HepG2 (cell line): ENCODE results near the gene HNRNPA1. TPM values are rescaled to one million over a fixed set of nuclear protein-coding genes. Genes with fewer than 3 reads are reported as not detected.

Experiments
- ATAD3A ChIP-seq: sonication (generic); formaldehyde crosslinking; IDR thresholded peaks from 2 replicates; pipeline ENCODE4 v1.4.0; 2020; ENCODE audit warnings: missing genetic modification reagents
- ATF4 ChIP-seq, 2 experiments: fragments of 450-650 bp in 1 of 2; sonication (generic) in 1 of 2; formaldehyde crosslinking; IDR thresholded peaks; 2 replicates each; pipeline versions ENCODE4 v1.5.0 to v1.8.0; 2020 to 2022; ENCODE audit warnings: mild to moderate bottlenecking in 1 of 2, missing genetic modification reagents in 1 of 2
- EHMT2 ChIP-seq: fragments of 200-600 bp; sonication (generic); IDR thresholded peaks from 2 replicates; pipeline ENCODE4 v1.7.0; 2017; ENCODE audit warnings: antibody characterized with exemption, low read depth, low read length, borderline replicate concordance
- ERF ChIP-seq: IDR thresholded peaks from 2 replicates; pipeline ENCODE4 v1.6.1; 2018; ENCODE audit warnings: missing biosample characterization, missing genetic modification reagents
- KLF15 ChIP-seq: sonication (generic); formaldehyde crosslinking; IDR thresholded peaks from 2 replicates; pipeline ENCODE4 v1.8.1; 2023; ENCODE audit warnings: borderline replicate concordance, mild to moderate bottlenecking, inconsistent platforms, missing genetic modification reagents, mixed read lengths
- MIXL1 ChIP-seq: IDR thresholded peaks from 2 replicates; pipeline ENCODE4 v1.6.1; 2016
- RBM39 ChIP-seq: fragments of 200-400 bp; formaldehyde crosslinking; IDR thresholded peaks from one replicate; pipeline ENCODE4 v1.6.1; 2018; ENCODE audit warnings: antibody characterized with exemption, mild to moderate bottlenecking, low read depth, low read length; ENCODE audit not compliant: poor library complexity, severe bottlenecking
- SATB2 ChIP-seq: sonication (generic); formaldehyde crosslinking; IDR thresholded peaks from 2 replicates; pipeline ENCODE4 v1.5.0; 2020; ENCODE audit warnings: missing genetic modification reagents
- THAP11 ChIP-seq: IDR thresholded peaks from 2 replicates; pipeline ENCODE4 v1.6.1; 2016; ENCODE audit warnings: missing biosample characterization, missing genetic modification reagents
- ZBTB39 ChIP-seq: sonication (generic); formaldehyde crosslinking; IDR thresholded peaks from 2 replicates; pipeline ENCODE4 v1.5.0; 2020; ENCODE audit warnings: missing genetic modification reagents
- ZFYVE20 ChIP-seq: sonication (generic); formaldehyde crosslinking; IDR thresholded peaks from 2 replicates; pipeline ENCODE4 v1.8.0; 2023; ENCODE audit warnings: low read depth, mild to moderate bottlenecking, moderate library complexity, missing genetic modification reagents, borderline replicate concordance
- ZKSCAN8 ChIP-seq: IDR thresholded peaks from 2 replicates; pipeline ENCODE4 v1.6.1; 2016; ENCODE audit warnings: borderline replicate concordance, missing genetic modification reagents, missing compliant biosample characterization
- ZMAT5 ChIP-seq: sonication (generic); formaldehyde crosslinking; IDR thresholded peaks from 2 replicates; pipeline ENCODE4 v1.5.0; 2020; ENCODE audit warnings: mild to moderate bottlenecking, low read depth, missing genetic modification reagents, borderline replicate concordance
- ZNF318 ChIP-seq: sonication (generic); formaldehyde crosslinking; IDR thresholded peaks from 2 replicates; pipeline ENCODE4 v1.4.0; 2020; ENCODE audit warnings: mild to moderate bottlenecking, missing genetic modification reagents
- ZNF557 ChIP-seq: sonication (generic); formaldehyde crosslinking; IDR thresholded peaks from 2 replicates; pipeline ENCODE4 v1.4.0; 2020; ENCODE audit warnings: missing genetic modification reagents
- ZSCAN20 ChIP-seq: sonication (generic); formaldehyde crosslinking; IDR thresholded peaks from 2 replicates; pipeline ENCODE4 v1.4.0; 2020; ENCODE audit warnings: missing genetic modification reagents, mild to moderate bottlenecking, borderline replicate concordance
- ZZZ3 ChIP-seq: sonication (generic); formaldehyde crosslinking; IDR thresholded peaks from 2 replicates; pipeline ENCODE4 v1.4.0; 2020; ENCODE audit warnings: missing genetic modification reagents, mild to moderate bottlenecking, borderline replicate concordance
- polyA plus RNA-seq, 8 experiments: library from polyadenylated mRNA; depleted of rRNA in 3 of 8; stranded (reverse) in 7 of 8; unstranded in 1 of 8; fragments of >200 nt; fragmentation: Illumina TruSeq in 4 of 8; extraction: Trizol in 4 of 8; gene quantifications; 2 replicates each; pipeline versions ENCODE4 v1.2.1 to v1.2.3, GENCODE V29; 2011 to 2016; ENCODE audit warnings: low read depth in 4 of 8, missing spikeins in 1 of 8, mixed read lengths in 1 of 8; ENCODE audit not compliant: insufficient read depth in 1 of 8
- total RNA-seq, 5 experiments: library from RNA; depleted of rRNA; stranded (reverse); fragments of >200 nt; fragmentation: Illumina TruSeq; extraction: Trizol; gene quantifications; 2 replicates each; pipeline ENCODE4 v1.2.3, GENCODE V29; 2016; ENCODE audit warnings: low read depth in 1 of 5

HNRNPA1 gene
- total and polyA plus RNA-seq, 2 of the 13 experiments (the other 11 are each of a cell fraction or from before 2014, with no cell fraction given), result 535 to 1,820 TPM

- TF ChIP-seq ZNF318 (CRISPR knock-in tag) (no peak), ZKSCAN8 (CRISPR knock-in tag) (no peak), ATF4 (CRISPR knock-in tag; IDR thresholded peaks at IDR 0.05) (no peak; a peak in 1 of 4 replicates), ATAD3A (CRISPR knock-in tag) (no peak), ZBTB39 (no peak), THAP11 (CRISPR knock-in tag) (no peak), ERF (CRISPR knock-in tag) (no peak), KLF15 (CRISPR knock-in tag) (no peak), SATB2 (CRISPR knock-in tag) (no peak), RBM39 (no peak), ZMAT5 (CRISPR knock-in tag) (no peak), ZNF557 (no peak), MIXL1 (CRISPR knock-in tag) (no peak), ZZZ3 (CRISPR knock-in tag) (no peak), ZSCAN20 (no peak), ZFYVE20 (no peak), EHMT2 (no peak)
These were observed 7.0 kb downstream of the HNRNPA1 start (continued) for GRCh38 chr12:54287261-54288157.
